Measurements from ENCODE around the gene KCNF1.
A peak's percentile ranks its signal among the peaks of the same experiment; 100 is the strongest.

The KCNF1 gene, protein sequence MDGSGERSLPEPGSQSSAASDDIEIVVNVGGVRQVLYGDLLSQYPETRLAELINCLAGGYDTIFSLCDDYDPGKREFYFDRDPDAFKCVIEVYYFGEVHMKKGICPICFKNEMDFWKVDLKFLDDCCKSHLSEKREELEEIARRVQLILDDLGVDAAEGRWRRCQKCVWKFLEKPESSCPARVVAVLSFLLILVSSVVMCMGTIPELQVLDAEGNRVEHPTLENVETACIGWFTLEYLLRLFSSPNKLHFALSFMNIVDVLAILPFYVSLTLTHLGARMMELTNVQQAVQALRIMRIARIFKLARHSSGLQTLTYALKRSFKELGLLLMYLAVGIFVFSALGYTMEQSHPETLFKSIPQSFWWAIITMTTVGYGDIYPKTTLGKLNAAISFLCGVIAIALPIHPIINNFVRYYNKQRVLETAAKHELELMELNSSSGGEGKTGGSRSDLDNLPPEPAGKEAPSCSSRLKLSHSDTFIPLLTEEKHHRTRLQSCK

DNA sequence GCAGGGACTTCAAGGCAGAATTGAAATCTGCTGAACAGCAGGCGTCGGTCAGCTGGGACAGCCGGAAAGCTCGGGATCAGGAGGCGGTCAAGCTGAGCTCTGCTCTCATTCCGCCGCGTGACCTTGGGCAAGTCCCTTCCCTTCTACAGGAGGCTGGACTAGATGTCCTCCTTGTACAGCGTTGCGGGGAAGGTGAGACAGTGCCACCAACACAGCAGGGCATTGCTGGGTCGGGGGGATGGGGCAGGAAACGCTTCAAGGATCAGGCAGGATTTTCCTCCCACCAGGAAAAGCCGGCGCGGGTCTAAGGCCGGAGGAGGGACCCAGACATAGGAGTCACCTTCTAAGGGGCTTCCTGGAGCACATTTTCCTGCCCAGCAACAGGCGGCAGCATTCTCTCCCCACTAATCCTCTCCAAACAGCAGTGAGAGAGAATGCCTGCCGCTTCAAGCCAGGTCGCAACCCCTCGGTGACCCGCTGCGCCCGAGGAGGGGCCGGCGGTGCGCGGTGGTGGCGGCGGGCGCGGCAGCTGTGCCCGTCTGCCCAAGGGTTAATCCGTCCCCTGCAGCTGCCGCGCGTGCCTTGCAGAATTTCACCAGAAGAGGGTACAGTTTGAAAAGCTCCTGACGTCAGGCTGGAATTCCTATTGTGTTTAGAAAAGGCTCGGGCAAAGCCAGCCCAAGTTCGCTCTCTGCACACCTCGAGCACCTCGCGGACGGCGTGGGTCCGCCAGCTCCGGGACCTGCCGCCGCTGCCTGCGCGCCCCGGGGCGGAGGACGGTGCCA, at the start of gene KCNF1:
Gene KCNF1, plus strand, starts transcription at position 644 of the 785 bp plus-strand sequence. CDS start 493 bp downstream, outside the sequence.
- peak; percentile 74 for DNase-seq

DNA sequence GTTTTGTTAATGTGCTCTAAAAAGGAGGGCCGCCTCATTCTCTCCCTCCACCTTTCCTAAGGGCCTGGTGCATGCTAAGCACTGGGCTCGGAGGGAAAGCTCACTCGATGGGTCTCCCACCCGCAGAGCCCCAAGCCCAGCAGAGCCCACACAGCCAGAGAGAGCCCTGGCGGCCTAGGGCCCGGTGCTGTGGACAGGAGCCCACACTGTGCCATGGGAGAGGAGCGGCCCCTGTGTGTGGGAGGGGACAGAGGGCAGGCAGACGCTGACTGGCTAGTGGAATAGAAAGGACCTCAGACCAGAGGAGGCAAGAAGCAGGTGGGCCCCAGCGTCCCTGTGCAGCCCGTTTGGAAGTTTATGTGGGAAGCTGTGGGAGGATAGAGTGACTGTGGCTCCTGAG, 49.4 kb upstream of the KCNF1 start:
- no peak for DNase-seq

DNA sequence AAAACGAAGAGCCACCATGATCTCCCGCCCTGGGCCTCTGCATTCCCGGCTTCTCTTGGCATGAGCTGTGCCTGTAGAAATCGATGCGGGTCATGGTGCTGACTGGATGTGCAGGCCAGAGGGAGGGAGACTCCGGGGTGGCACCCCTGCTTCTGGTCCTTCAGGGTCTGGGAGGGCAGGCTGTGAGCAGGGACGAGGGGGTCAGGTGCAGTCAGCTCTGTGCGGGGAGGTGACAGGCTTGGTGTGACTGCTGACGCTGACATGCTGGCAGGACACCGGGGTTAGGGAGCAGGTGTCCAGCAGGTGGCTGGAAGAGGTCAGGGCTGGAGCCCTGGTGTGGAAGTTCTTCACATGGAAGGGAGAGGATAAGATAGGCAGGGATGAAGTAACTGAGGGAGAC, 48.7 kb upstream of the KCNF1 start:
- no peak for DNase-seq

DNA sequence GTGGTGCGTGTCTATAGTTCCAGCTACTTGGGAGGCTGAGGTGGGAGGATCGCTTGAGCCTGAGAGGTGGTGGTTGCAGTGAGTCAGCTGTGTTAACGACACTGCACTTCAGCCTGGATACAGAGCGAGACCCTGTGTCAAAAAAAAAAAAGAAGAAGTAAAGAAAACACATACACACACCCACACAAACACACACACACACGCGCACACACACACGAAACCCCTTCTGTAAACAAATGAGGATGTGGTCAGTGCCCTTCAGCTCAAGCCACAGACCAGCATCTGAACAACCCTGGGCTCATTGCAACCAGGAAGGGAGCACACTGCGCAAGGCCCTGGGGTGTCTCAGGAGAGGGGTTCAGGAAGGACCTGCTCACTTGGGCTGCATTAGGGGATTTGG, 47.9 kb upstream of the KCNF1 start:
- no peak for DNase-seq

DNA sequence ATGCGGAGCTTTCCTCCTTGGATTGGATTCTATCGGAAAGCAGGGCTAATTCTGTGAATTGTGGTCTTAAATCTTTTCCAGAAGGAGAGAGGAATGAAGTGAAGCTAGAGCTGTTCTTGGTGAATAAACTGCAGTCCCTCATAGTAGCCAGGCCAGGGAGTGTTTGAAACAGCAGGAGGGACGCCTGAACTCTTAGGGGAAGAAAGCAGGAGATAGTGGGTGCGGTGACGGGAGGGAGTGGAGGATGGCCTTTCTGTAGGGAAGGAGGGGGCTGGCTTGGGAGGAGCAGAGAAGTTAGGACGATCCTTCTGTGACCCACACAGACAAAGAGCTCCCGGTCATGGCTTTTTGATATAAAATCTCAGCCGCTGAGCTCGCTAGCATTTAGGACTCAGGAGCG, 47.5 kb upstream of the KCNF1 start:
- no peak for DNase-seq

DNA sequence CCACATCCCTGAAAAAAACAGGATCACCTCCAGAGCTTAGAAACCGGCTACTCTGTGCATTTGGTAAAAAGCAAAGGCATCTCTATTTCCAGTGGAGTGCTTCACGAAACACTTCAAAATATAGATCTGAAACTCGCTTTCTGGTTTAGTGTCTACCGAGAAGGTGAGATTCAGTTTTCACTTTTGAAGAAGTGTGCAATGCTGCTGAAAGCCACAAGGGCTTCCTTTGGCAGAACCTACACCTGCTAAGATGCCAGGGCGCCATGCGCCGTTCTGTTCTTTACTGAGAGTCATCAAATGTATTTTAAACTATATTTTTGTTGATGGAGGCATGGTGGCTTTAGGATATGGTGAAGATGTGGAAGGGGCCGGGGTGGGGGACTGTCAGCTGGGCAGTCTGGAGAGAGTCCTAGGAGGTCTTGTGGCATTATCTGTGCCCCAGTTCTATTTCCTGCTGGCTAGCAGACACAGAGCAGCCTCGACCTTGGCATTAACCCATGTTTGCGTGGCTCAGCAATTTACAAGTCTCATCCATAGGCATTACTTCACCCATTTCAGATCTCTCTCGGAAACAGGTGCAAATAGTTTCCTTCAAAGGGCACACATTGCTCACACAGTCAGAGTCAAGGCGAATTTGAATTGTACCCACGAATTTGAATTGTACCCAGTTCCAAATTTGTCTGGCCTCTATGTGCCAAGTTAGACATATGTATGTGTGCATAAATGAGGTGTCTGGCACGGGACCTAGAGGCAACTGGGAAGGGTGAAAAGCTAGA, 46.7 kb upstream of the KCNF1 start:
- DNase-seq: no peak

DNA sequence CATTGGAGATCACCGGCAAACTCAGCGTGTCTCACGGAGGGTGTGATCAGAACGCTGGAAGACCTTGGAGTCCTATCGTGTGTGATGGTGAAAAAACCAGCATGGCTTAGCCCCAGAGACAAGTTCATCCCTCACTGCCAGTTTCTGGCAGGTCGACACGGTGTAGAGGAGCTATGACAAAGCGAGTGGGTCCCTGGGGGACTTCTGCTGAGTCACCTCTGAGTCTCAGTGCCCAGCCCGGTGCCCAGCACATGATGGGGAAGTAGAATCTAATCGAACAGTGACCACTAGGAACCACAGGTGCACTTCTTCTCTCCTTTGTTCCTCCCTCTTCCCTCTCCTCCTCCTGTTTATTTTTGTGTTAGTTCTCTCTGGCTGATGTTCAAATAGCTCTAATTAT, 45.9 kb upstream of the KCNF1 start:
- no peak for DNase-seq

DNA sequence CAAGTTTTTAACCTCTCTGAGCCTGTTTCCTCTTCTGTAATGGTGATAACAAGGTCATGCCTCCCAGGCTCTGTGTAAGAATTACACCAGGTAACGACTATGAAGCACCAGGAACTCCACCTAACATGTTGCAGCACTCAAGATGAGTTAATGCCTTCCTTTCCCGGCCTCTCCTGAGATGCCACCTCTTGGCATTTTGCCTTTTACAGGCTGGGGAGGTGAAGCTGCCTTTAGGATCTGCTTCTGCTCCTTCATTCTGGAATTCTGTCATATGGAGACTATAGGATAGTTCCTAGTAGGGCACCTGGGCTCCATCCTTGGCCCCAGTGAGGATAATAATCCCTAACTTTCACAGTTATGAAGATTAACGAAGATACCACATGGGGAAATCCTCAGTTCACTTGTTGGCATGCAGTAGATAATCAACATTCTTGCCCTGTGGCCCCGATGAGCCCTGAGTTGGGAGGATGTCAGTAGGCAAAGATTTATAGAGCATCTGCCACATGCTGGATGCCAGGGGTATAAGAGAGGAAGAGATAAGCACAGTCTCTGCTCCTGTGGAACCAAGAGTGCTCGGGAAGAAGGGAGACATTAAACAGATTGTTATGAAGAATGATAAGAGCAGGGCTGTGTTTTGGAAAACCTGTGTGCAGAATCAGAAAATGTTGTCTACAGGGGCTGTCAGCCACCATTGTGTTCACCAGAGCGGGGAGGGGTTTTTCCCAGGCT, 43.9 kb upstream of the KCNF1 start:
- DNase-seq: no peak

DNA sequence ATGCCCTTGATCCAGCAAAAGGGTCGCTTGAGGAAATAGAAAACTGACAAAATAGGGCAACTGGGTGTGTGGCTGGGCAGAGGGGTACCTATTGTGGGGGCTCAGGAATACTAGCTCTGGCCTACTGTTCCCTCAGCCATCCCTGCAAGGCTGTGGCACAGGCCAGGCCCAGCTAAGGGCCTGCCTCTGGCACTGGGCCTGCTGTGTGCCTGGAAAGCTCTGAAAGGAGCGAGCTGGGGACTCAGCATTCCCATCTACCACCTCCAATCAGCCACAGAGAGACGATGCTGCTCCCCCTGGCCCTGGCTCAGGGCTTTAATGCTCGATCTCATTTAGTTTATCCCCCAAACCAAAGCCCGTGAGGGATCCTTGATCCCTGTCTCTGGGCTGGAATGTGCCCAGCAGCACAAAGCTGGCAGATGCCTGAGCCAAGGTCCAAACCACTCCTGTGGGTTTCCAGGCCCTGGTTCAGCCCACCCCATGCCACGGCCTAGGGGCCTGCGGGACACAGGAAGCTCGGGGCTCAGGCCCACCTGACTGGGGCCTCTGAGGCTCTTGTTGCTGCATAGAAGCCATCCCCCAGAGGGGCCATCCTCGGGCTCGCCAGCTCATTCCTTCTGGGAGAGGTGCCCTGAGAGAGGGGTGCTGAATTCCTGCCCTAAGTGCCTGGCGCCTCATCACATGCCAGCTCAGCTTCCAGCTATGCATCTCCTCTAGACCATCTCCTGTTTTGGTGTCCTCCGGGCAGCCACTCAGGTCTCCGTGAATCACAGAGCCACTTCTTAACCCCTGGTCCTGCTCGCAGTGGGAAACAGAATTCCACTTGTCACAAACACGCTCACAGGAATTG, 43.0 kb upstream of the KCNF1 start:
- DNase-seq: no peak

DNA sequence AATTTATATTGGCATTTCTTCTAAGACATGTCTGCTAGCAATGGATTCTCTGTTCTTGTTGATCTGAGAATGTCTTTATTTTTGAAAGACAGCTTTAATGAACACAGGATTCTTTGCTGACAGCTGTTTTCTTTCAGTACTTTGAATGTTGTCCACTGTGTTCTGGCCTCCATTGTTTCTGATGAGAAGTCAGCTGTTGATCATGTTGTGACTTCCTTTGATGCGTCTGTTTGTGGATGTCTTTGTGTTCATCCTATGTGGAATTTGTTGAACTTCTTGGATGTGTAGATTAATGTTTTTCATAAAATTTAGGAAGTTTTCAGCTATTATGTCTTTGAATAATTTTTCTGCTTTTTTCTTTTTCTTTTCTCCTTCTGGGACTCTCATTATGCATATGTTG, 39.8 kb upstream of the KCNF1 start:
- no peak for DNase-seq

DNA sequence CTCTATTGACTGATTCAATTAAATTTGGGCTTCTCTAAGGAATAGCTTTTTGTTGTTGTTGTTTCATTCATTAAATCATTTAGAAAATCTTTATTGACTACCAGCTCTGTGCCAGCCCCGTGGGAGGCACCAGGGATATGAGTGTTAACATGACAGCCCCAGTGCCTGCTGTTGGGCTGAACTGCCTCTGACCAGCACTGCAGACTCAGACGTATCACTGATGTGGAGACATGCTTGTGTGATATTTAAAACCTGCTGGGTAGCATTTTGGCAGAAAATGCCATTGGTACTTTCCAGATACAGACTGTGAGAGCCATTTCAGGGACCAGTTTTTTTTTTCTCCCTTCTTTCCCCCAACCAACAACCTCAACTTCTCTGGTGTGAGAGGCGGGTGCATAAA, 38.6 kb upstream of the KCNF1 start:
- DNase-seq: no peak

DNA sequence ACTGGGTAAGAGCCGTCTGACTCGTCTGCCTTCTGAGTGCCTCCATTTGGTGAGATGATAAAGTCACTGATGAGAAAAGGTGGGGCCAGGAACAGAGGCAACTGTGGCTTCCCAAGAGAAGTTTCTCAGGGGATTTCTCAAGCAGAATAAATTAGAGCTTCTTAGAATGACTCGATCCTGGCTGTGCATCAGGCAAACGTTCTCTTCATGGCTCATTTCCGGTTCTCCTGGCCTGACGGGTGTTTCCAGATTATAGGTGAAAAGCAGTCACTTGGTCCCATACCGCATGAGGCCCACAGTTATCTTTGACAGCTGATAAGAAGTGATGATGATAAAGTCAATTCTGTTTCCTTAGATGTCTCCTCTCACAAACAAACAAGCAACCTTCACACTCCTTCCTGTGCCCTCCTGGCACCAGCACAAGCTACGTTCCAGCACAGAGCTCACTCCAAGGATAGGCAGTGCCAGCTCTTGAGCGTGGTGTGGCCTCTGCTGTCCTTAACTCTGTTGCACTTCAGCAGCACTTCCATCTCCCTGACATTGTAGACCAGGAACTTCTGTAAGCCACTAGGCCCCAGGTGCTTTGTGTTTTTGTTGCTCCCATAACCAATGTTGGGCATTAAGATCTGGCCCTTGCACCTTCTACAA, 37.8 kb upstream of the KCNF1 start:
- DNase-seq: peak; percentile 6

DNA sequence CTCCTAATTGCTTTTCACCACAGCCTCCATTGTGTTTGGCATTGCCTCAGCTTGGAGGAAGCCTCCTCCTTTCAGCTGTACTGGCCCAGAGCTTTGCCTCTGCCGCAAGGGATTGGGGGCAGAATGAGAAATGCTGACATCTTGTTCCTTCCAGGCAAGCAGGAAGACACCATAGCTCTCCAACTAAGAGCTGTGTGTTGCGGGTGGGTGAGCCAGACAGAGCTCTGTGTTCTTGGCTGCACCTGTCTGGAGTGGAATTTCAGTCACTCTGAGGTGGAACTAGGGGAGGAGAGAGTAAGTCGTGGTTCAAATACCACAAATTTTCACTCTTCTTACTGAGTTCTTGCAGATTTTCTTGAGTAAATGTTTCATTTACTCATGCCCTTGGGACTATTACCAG, 36.6 kb upstream of the KCNF1 start:
- DNase-seq: no peak

DNA sequence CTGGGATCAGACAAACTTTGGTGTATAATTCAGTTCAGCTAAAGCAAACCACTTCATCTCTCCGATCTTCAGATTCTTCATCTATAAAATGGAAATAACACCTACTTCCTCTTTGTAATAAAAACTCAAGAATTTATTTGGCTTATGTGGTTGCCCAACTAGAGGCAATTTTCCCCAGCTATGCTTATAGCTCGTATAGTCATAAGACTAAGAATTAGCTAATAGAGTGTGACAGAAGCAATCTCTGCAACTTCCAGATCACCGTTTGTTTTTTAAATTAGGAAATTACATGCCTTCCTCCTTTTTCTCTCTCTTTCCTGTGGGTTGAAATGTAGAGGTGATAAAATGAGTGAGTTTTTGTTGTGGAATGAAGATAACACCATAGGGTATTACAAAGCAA, 35.3 kb upstream of the KCNF1 start:
- no peak for DNase-seq

DNA sequence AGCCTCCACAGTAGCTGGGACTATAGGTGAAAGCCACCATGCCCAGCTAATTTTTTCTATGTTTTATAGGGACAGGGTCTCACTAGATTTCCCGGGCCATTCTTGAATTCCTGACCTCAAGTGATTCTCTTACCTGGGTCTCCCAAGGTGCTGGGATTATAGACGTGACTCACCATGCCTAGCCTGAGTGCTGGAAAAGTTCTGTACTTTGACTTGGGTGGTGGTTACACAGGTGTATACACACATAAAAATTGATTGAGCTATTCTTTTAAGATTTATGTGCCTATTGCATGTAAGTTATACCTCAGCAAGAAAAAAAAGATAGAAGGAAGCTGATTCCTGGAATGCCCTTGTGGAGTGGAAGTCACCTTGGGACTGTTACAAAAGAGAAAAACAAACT, 34.8 kb upstream of the KCNF1 start:
- DNase-seq: no peak

DNA sequence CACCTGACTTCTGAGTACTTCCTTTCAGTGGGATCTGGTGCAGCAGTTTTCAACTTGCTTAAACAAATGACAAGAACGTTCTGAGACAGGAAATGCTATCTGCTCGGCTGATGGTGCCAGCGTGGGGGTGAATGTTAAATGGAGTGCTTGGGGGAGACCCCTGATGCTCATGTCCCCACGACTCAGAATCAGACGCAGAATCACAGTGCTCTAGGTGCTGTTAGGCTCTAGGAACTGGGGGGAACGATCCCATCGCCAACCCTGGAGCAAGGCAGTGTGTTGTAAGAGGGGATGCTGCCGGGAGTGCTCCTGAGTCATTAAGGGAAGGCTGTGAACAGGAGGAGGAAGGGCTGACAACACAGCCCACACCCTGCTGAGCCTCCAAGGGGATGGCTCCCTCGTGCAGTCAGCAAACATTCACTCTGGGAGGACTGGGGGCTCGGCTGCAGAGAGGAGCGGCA, 34.1 kb upstream of the KCNF1 start:
- DNase-seq: no peak

DNA sequence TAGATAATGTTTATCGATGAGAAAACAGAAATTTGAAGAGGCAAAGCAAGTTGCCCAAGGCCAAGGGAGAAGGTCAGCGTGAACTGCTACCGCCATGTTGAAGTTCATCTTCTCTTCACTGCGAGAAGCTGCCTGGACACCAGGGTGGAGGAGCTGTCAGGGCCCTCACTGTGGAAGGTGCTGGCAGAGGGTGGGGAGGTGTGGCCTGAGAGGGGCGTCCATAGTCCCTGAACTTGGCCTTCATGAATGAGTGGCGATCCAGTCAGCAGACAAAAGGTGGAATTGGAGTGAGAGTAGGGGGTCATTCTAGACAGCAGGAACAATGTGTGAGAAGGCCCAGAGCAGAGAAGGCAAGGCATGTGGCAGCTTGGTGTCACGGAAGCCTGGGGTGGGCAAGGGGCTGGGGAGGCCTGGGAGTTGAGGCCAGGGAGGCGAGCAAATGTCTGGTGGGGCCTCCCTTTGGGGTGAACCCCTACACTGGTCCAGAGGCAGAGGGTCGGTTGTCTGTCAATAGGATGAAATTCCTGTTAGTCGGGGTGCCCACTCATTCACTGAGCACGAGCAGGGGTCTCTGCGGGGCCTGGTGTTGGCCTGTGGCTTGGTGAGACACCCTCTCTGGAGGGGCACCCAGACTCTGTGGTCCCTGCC, 33.3 kb upstream of the KCNF1 start:
- no peak for DNase-seq

DNA sequence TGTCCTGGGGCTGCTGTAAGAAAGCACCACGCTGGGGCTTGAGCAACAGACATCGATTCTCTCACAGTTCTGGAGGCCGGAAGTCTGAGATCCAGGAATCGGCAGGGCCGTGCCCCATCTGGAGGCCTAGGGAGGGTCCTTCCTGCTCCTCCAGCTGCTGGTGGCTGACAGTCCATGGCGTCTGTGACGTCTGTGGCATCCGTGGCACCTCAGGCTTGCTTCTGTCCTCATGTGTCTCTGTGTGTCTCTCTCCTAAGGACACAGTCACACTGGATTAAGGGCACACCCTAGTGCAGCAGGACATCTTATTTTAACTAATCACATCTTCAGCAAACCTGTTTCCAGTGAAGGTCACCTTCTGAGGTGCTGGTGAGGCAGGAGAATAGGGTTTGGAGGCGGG, 32.6 kb upstream of the KCNF1 start:
- DNase-seq: no peak

DNA sequence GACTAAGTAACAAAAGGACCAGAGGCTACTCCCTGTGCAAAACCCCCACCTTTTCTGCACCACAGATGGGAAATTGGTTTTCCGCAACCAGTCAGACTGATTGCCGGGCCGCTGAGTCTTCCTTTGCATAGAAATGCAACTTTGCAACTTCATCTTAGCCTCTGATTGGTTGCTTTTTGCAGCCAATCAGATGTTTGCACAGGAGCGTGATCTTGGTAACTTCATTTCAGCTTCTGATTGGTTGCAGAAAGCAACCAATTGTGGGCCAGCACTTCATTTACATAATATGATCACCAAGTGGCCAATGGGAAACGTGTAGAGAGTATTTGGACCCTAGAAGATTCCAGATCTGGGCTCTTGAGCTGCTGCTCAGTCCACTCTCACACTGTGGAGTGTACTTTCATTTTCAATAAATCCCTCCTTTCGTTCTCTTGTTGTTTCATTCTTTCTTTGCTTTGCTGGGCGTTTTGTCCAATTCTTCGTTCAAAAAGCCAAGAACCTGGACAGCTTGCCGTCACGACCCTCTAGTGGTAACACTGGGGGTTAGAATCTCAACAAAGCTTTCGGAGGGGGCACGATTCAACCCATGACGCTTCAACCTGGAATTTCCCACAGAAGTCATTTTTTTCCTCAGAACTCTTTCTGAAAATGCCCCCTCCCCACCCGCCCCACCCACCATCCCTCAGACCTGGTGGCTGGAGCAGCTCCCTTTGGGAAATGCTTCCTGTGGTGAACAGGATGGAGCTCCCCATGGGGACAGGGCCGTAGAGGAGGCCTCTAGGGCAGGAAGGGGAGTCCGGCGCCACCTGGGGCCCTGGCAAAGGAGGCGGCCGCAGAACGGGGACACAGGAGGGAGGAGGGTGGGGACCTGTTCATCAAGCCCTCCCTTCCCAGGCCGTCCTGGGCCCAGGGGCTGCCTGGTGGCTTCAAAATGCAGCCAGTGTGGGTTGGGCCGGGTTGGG, 31.8 kb upstream of the KCNF1 start:
- DNase-seq: no peak
